ENCODE data around the gene STAT5B. TPM values are rescaled to one million over a fixed set of nuclear protein-coding genes. Genes with fewer than 3 reads are reported as not detected.

STAT5B gene
- total and polyA plus RNA-seq, 2 of the 13 experiments (the other 11 are each of a cell fraction or from before 2014, with no cell fraction given), result 21.0 to 42.8 TPM

DNA sequence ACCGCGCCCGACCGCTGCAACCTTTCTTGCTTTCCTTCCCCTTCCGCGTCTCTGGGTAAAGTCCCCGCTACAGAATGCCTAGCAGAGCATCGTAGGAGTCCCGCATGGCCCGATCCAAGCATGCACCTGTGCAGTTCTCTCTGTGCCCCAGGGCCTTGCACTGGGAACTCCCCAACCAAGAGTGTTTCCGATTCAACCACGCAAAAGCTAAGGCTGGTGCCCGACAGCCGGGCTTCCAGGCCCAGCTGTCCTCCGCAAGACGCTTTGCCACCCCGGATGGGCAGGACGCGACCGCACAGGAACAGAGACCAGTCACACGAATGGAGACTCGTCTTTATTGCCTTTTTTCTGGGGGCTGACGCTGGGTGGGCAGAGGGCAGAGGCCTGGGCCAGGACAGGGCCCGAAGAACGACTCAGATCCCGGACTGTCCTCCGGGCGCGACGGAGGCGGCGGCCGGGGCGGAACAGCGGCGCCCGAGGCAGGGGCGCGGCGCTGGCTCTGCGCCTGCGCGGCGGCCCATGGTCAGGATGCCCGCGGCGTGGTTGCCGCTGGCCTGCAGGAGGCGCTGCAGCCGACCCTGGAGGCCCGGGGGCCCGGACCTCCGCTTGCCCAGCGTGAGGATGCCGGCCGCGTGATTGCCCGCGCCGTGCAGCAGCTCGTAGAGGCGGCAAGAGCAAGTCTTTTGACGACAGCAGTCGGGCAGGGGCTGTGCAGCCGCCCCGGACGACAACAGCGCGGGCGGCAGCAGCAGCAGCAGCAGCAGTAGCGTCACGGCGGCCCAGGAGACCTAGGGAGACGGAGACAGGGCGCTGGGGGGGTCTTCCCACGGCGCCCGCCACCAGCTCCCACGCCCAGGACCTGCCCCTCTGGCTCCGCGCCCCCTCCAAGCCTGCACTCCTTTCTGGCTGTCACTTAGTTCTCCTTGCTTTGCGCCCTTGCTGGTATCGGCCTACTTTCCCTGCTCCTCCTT is 92.2 kb downstream of the STAT5B start (continued):
- TF ChIP-seq, protein P1, sequence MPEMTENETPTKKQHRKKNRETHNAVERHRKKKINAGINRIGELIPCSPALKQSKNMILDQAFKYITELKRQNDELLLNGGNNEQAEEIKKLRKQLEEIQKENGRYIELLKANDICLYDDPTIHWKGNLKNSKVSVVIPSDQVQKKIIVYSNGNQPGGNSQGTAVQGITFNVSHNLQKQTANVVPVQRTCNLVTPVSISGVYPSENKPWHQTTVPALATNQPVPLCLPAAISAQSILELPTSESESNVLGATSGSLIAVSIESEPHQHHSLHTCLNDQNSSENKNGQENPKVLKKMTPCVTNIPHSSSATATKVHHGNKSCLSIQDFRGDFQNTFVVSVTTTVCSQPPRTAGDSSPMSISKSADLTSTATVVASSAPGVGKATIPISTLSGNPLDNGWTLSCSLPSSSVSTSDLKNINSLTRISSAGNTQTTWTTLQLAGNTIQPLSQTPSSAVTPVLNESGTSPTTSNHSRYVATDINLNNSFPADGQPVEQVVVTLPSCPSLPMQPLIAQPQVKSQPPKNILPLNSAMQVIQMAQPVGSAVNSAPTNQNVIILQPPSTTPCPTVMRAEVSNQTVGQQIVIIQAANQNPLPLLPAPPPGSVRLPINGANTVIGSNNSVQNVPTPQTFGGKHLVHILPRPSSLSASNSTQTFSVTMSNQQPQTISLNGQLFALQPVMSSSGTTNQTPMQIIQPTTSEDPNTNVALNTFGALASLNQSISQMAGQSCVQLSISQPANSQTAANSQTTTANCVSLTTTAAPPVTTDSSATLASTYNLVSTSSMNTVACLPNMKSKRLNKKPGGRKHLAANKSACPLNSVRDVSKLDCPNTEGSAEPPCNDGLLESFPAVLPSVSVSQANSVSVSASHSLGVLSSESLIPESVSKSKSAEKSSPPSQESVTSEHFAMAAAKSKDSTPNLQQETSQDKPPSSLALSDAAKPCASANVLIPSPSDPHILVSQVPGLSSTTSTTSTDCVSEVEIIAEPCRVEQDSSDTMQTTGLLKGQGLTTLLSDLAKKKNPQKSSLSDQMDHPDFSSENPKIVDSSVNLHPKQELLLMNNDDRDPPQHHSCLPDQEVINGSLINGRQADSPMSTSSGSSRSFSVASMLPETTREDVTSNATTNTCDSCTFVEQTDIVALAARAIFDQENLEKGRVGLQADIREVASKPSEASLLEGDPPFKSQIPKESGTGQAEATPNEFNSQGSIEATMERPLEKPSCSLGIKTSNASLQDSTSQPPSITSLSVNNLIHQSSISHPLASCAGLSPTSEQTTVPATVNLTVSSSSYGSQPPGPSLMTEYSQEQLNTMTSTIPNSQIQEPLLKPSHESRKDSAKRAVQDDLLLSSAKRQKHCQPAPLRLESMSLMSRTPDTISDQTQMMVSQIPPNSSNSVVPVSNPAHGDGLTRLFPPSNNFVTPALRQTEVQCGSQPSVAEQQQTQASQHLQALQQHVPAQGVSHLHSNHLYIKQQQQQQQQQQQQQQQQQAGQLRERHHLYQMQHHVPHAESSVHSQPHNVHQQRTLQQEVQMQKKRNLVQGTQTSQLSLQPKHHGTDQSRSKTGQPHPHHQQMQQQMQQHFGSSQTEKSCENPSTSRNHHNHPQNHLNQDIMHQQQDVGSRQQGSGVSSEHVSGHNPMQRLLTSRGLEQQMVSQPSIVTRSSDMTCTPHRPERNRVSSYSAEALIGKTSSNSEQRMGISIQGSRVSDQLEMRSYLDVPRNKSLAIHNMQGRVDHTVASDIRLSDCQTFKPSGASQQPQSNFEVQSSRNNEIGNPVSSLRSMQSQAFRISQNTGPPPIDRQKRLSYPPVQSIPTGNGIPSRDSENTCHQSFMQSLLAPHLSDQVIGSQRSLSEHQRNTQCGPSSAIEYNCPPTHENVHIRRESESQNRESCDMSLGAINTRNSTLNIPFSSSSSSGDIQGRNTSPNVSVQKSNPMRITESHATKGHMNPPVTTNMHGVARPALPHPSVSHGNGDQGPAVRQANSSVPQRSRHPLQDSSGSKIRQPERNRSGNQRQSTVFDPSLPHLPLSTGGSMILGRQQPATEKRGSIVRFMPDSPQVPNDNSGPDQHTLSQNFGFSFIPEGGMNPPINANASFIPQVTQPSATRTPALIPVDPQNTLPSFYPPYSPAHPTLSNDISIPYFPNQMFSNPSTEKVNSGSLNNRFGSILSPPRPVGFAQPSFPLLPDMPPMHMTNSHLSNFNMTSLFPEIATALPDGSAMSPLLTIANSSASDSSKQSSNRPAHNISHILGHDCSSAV (CRISPR knock-in tag; IDR thresholded peaks at IDR 0.05; ENCODE audit: borderline replicate concordance), result peak; percentile 87; the same call in 1 of the 2 replicates
- TF ChIP-seq SAP130 (CRISPR knock-in tag; IDR thresholded peaks at IDR 0.05; ENCODE audit: low read depth), result peak; percentile 87
- TF ChIP-seq, protein P2, sequence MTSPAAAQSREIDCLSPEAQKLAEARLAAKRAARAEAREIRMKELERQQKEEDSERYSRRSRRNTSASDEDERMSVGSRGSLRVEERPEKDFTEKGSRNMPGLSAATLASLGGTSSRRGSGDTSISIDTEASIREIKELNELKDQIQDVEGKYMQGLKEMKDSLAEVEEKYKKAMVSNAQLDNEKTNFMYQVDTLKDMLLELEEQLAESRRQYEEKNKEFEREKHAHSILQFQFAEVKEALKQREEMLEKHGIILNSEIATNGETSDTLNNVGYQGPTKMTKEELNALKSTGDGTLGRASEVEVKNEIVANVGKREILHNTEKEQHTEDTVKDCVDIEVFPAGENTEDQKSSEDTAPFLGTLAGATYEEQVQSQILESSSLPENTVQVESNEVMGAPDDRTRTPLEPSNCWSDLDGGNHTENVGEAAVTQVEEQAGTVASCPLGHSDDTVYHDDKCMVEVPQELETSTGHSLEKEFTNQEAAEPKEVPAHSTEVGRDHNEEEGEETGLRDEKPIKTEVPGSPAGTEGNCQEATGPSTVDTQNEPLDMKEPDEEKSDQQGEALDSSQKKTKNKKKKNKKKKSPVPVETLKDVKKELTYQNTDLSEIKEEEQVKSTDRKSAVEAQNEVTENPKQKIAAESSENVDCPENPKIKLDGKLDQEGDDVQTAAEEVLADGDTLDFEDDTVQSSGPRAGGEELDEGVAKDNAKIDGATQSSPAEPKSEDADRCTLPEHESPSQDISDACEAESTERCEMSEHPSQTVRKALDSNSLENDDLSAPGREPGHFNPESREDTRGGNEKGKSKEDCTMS (CRISPR knock-in tag; conservative IDR thresholded peaks at IDR 0.05), result no peak; the same call in 1 of the 2 replicates
- peak; percentile 69 for TF ChIP-seq KMT2B (CRISPR knock-in tag; IDR thresholded peaks at IDR 0.05)
- TF ChIP-seq, protein P3, sequence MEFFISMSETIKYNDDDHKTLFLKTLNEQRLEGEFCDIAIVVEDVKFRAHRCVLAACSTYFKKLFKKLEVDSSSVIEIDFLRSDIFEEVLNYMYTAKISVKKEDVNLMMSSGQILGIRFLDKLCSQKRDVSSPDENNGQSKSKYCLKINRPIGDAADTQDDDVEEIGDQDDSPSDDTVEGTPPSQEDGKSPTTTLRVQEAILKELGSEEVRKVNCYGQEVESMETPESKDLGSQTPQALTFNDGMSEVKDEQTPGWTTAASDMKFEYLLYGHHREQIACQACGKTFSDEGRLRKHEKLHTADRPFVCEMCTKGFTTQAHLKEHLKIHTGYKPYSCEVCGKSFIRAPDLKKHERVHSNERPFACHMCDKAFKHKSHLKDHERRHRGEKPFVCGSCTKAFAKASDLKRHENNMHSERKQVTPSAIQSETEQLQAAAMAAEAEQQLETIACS (CRISPR knock-in tag; IDR thresholded peaks at IDR 0.05), result peak; percentile 28; the same call in 1 of the 2 replicates
- 0 out of 2 replicates have a peak, but pooled peaks have one; percentile 80 for TF ChIP-seq ZNF589 (CRISPR knock-in tag; conservative IDR thresholded peaks at IDR 0.05)
- TF ChIP-seq ZNF777 (CRISPR knock-in tag; IDR thresholded peaks at IDR 0.05), result peak; percentile 68; the same call in 1 of the 2 replicates
- TF ChIP-seq ZNF672 (CRISPR knock-in tag; IDR thresholded peaks at IDR 0.05), result no peak
- no peak for TF ChIP-seq POLR2AphosphoS2 (IDR thresholded peaks at IDR 0.05; ENCODE audit: low read depth, low read length)
- peak; percentile 52 for TF ChIP-seq KLF11 (CRISPR knock-in tag; IDR thresholded peaks at IDR 0.05)
- TF ChIP-seq, protein P4, sequence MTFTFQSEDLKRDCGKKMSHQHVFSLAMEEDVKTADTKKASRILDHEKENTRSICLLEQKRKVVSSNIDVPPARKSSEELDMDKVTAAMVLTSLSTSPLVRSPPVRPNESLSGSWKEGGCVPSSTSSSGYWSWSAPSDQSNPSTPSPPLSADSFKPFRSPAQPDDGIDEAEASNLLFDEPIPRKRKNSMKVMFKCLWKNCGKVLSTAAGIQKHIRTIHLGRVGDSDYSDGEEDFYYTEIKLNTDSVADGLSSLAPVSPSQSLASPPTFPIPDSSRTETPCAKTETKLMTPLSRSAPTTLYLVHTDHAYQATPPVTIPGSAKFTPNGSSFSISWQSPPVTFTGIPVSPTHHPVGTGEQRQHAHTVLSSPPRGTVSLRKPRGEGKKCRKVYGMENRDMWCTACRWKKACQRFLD (CRISPR knock-in tag; IDR thresholded peaks at IDR 0.05; ENCODE audit: borderline replicate concordance), result 0 out of 2 replicates have a peak, but pooled peaks have one; percentile 65
- TF ChIP-seq ZNF331 (CRISPR knock-in tag; IDR thresholded peaks at IDR 0.05), result no peak; the same call in 1 of the 2 replicates
- peak; percentile 66; the same call in 1 of the 2 replicates for TF ChIP-seq HMG20B (CRISPR knock-in tag; conservative IDR thresholded peaks at IDR 0.05)
- peak; percentile 94 for TF ChIP-seq ZNF138 (CRISPR knock-in tag; IDR thresholded peaks at IDR 0.05; ENCODE audit: low read depth)
- no peak for TF ChIP-seq ZNF180 (CRISPR knock-in tag; IDR thresholded peaks at IDR 0.05; ENCODE audit: borderline replicate concordance, low read depth)
